Measurements from ENCODE around the gene DSCAM.

The DSCAM gene

DNA sequence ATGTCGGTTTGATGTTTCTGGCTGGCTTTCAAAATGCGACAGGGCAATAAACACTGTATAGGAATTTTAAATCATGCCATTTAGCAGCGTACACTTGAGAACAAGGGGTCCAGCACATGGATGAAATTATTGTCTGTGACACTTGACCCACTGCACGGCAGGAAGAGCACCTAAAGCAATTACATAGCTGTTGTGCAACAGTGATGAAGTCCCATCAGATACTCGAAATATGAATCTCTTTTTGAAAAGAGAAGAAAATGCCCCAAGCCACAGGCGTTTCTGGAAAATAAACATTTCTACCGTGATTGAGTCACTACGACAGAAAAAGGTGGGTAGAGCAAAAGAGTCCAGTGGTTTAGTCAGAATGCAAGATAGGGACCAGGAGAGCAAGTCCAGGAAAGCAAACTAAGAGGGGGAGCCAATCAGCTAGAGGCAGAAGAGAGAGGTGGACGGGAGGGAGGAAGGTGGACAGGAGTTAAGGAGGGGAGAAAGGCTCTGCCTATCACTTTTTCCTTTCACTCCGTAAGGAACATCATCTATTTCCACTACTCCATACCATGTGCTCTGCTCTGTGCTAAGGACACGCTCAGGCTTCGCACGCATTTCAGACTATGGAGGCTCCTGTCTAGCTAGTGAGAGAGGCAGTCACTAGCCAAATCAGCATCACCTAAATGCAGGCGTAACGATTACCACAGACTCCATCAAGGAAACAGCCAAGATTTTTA lies 6.4 kb downstream of the DSCAM start:
- DNase-seq: peak in 2 of 3 experiments; percentile 54 to 76

DNA sequence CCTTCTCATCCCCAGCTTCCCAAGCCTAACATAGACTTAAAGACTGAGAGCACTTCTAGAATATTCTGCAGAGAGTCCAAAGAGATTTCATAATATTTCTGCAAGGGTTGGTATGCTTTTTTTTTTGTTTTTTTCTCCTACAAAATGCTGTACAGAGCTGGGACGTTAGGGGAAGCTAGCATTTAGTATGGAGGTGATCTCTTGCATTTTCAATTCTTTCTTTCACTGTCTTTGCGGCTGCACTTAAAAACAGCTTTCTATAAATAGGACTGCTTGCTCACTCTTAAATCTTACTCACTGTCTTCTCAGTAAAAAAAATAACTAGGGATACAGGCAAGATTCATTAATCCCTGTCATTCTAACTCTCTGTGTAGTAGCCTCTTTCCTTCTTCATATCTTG lies 7.4 kb downstream of the DSCAM start:
- no peak for DNase-seq

DNA sequence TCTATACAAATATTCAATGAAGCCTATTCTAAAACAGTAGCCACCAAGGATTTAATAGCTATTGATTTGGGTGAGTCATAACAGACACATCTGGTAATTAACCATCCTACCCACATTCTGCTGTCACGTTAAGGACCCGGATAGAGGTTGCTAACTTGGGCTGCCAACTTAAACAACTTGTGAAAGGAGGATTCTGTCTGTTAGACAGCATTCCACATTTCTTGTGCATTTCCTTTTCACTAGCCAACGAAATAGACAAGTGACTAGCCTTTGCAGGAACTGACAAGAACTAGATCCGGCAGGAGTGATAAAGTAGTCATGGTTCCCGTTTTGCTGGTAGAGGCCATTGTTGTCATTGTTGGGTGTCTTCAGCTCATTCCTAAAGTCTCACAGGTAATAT lies 9.5 kb downstream of the DSCAM start:
- no peak for DNase-seq

GRCh38 chr21:40835184-40835694 lies 11.7 kb downstream of the DSCAM start:
- no peak for DNase-seq

GRCh38 chr21:40833184-40833583 lies 13.8 kb downstream of the DSCAM start:
- peak in 1 of 3 experiments; percentile 20 for DNase-seq

GRCh38 chr21:40832316-40832715 lies 14.6 kb downstream of the DSCAM start:
- DNase-seq: no peak

DNA sequence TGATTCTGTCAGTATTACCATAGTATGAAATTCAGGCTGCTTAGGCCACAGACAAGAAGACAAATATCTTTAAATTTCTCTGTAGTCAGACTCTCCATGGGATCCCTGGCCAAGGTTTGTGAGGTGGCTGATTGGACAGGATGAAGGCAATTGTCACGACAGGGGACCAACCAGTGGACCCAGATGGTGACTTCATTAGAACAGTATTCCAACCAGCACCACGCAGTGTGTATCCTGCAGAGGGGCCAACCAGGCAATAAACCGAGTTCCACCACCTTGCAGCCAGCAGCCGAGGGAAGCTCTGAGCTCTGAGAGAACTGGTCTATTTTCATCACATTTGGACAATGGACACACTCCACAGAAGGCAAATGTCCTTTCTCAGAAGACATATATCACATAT lies 16.1 kb downstream of the DSCAM start:
- DNase-seq: no peak

DNA sequence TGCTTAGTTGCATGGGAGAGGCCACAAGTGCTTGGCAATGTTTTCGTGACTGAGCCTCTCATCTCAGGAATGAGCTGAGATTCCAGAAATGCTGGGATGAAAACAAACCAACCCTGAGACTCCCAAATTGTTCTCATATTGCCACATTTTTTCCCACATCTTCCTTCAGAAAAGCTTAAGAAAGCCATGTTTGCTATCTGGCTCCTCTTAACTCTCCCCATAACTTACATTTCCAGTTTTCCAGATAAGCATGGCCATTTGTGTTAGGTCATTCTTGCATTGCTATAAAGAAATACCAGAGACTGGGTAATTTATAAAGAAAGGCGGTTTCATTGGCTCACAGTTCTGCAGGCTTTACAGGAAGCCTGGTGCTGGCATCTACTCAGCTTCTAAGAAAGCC lies 17.2 kb downstream of the DSCAM start:
- no peak for DNase-seq

- peak in 1 of 3 experiments; percentile 34 for DNase-seq
These were observed 17.6 kb downstream of the DSCAM start for GRCh38 chr21:40829308-40829707.

DNA sequence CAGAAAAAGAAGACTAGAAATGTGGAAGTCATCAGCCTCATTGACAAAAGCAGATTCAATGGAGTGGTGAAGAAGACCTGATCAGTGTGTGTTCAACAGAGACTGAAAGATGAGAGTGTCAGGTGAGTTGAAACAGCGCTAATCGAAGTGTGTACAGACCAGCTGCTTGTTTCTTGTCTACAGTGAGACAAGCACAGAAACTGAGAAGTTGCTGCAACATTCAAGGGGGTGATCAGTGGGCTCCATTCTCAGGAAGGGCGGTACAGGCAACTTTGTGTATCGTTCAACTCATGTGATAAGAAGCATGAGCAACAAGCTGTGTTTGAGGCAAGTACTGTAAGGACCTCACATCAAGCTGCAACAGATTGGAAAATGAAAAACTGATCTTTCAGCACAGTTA lies 19.4 kb downstream of the DSCAM start:
- DNase-seq: no peak

GRCh38 chr21:40819071-40819900 lies 27.7 kb downstream of the DSCAM start:
- DNase-seq: no peak

DNA sequence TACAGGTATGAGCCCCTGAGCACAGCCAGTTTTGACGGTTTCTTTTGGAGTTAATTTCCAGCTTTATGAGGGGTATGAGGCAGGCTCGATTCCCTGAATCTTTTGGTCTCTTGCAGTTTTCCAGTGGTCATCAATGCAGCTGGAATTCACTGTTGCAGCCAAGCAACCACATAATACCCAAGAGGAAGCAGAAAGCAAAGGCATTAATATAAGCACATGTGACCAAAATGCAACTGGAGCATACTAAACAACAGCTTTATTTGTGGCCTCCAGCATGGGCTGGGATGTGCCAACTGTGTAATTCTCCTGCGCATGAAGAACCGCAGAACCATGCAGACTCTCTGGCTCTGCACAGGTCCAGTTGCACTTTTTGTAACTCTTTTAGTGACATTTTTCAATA lies 33.0 kb downstream of the DSCAM start:
- no peak for DNase-seq

GRCh38 chr21:40809673-40810197 lies 37.2 kb downstream of the DSCAM start:
- DNase-seq: no peak

DNA sequence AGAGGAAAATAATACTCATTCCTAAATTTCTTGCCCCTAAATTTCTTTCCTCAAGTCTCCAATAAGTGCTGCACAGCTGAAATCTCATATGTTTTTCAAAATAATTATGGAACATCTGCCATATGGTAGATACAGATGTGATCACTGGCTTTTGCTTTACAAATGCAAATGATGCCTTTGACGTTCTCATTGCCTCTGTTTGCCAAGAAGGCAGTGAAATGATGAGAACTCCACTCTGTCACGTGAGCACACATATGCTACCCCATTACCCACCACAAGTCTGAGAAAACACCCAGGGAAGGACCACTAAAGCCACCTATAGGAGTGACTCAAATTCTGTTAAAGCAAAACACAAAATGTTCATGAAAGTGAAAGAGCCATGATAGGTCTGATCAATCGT lies 43.9 kb downstream of the DSCAM start:
- no peak for DNase-seq

DNA sequence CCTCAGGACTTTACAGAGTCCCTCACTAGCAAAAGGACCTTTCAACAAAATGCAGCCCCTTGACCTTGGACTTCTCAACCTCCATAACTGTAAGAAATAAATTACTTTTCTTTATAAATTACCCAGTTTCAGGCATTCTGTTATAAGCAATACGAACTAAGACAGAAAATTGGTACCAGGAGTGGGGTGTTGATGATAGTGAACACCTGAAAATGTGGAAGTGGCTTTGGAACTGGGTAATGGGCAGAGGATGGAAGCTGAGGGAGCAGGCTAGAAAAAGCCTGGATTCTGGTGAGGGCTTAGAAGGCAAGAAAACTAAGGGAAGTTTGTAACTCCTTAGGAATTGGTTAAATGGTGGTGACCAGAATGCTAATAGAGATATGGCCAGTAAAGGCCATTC lies 46.8 kb downstream of the DSCAM start:
- no peak for DNase-seq

GRCh38 chr21:40797891-40798290 lies 49.1 kb downstream of the DSCAM start:
- no peak for DNase-seq

- no peak for DNase-seq
These were observed 49.5 kb downstream of the DSCAM start for GRCh38 chr21:40797410-40797809.

- no peak for DNase-seq
These were observed 50.5 kb downstream of the DSCAM start for GRCh38 chr21:40796464-40796863.

GRCh38 chr21:40795313-40795712 lies 51.6 kb downstream of the DSCAM start:
- DNase-seq: no peak

- DNase-seq: peak in 2 of 3 experiments; percentile 12 to 64
These were observed 54.1 kb downstream of the DSCAM start for GRCh38 chr21:40792691-40793456.

DNA sequence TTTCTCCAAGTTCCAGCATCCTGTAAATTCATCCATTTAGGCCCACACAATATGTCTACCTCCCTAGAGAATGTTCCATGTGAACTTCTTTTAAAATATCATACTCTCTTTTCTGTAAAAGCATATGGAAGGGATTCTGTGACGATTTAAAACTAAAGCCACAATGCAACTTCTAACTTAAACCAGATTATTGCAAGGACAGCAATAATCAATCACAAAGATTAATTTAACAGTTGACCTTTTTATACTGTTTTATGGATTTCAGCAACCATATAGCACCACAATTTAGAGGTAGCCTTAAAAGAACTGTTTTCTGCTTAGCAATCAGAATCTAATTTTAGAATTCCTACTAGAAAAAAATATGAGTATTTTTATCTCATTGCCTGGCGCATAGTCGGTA lies 58.3 kb downstream of the DSCAM start:
- no peak for DNase-seq

GRCh38 chr21:40783404-40783803 lies 63.6 kb downstream of the DSCAM start:
- no peak for DNase-seq

GRCh38 chr21:40770435-40771055 lies 76.4 kb downstream of the DSCAM start:
- DNase-seq: no peak

Data from NCI-H1417 (cell line).